Right lobe of liver (tissue), 6 donors: ENCODE data around the gene CST11. TPM values are rescaled to one million over a fixed set of nuclear protein-coding genes. Genes with fewer than 3 reads are reported as not detected.
"Not testable (repeated sequence)": the region's sequence is repeated elsewhere in the genome, so short reads cannot be mapped to it uniquely, and the experiment has no call there.

Source experiments
- ATAC-seq, 4 donors: fragments of 200-7000 bp; cut with Tn5 transposase; one replicate each; pipeline ENCODE4 v1.9.1; 2020; ENCODE audit warnings: mild to moderate bottlenecking in 4 of 4, moderate library complexity in 4 of 4
- DNase-seq, 3 donors: peaks; one replicate each; pipeline ENCODE4 v3.0.0-alpha.2; 2020
- H3K27ac ChIP-seq, 3 donors: fragments of 200-600 bp; one replicate each; pipeline ENCODE4 v1.8.0; 2022
- H3K27me3 ChIP-seq, 2 donors: fragments of 200-600 bp; one replicate each; pipeline ENCODE4 v1.8.0; 2022
- H3K36me3 ChIP-seq, 4 donors: fragments of 200-600 bp; sonication (generic) in 1 of 4; one replicate each; pipeline versions ENCODE4 v1.5.1 to v1.8.0; 2017 to 2022; ENCODE audit warnings: control low read depth in 1 of 4
- H3K4me1 ChIP-seq, 4 donors: fragments of 200-600 bp; sonication (generic) in 1 of 4; one replicate each; pipeline versions ENCODE4 v1.5.1 to v1.8.0; 2017 to 2022; ENCODE audit warnings: control low read depth in 1 of 4
- H3K4me3 ChIP-seq, 3 donors: fragments of 200-600 bp; one replicate each; pipeline ENCODE4 v1.8.0; 2022
- H3K9me3 ChIP-seq, 4 donors: fragments of 200-600 bp; sonication (generic) in 1 of 4; one replicate each; pipeline versions ENCODE4 v1.5.1 to v1.8.0; 2017 to 2022; ENCODE audit warnings: control low read depth in 1 of 4
- CTCF ChIP-seq, 4 donors: fragments of 200-600 bp in 3 of 4; fragments of 450-650 bp in 1 of 4; IDR thresholded peaks; one replicate each; pipeline versions ENCODE4 v1.5.1 to v1.8.0; 2016 to 2022; ENCODE audit warnings: antibody characterized with exemption in 4 of 4, mild to moderate bottlenecking in 2 of 4
- POLR2A ChIP-seq: fragments of 450-650 bp; IDR thresholded peaks from one replicate; pipeline ENCODE4 v1.6.1; 2017; ENCODE audit warnings: antibody characterized with exemption, mild to moderate bottlenecking
- WGBS: methylation state at CpG from one replicate; pipeline ENCODE4 v1.1.6; 2018; ENCODE audit warnings: low coverage, low lambda C conversion rate; ENCODE audit not compliant: insufficient coverage; ENCODE audit errors: missing lambda C conversion rate; 5-methylcytosine and 5-hydroxymethylcytosine counted together
- intact Hi-C, 2 donors: fragments of 100-400 bp; cut with DNase I; formaldehyde crosslinking; loops; one replicate each; pipeline versions ENCODE4 v1.11.2 to v1.14.1; 2022
- total RNA-seq, 6 experiments: library from RNA; depleted of rRNA in 2 of 6; stranded (reverse); fragments of >200 nt in 2 of 6; fragmentation: NEBNext Ultra II Directional in 3 of 6; extraction: Animal tissue kit (Norgen Biotek cat#: 25700) in 3 of 6; gene quantifications; one replicate each; pipeline versions ENCODE4 v1.1.0 to v1.2.4, GENCODE V29; 2016 to 2023
- donor health status: DM: no; HTN: yes; CAD: no.
- donor health status: DM: no; HTN: no; CAD: no.
- donor health status: DM: no; HTN: no; CAD: no.
- donor health status: DM: no; HTN: yes; CAD: no.
- donor health status: DM: no; HTN: yes; CAD: no.

Gene CST11
- total RNA-seq, 6 experiments from 2014 or later = not detected

DNA sequence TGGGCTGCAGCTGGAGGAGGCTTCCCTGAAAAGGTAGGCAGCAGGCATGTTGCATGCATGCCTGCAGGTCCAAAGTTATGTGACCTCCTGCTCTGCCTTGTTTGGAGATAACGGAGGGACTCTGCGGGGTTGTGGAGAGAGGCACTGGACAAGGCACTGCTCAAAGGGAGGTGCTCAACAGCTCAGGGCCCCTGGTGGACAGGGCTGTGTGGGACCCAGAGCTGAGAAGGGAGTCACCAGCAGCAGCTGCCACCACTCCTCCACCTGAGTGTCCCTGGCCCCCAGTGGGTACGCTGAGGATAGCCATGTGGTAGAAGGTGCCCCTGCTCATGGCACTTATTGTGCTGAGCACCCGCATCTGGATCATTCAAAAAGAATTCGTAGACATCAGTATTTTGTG is 22.7 kb upstream of the CST11 start:
- Histone ChIP-seq H3K4me1 (no peaks in the 10 kb centered on the region), H3K4me3 (no peak overlapping the region), H3K27me3 (no peaks in the 10 kb centered on the region), H3K36me3 (no peaks in the 10 kb centered on the region), H3K27ac (no peak overlapping the region), H3K9me3 (no peaks in the 10 kb centered on the region)
- intact Hi-C loops = no loop called here
- no peak for DNase-seq
- peak in 1 of 4 donors; percentile 26 for ATAC-seq
- WGBS = 29% methylated on average over 1 of the region's 5 CpGs
- no peak for TF ChIP-seq POLR2A
- TF ChIP-seq CTCF (IDR thresholded peaks at IDR 0.05) = no peak

DNA sequence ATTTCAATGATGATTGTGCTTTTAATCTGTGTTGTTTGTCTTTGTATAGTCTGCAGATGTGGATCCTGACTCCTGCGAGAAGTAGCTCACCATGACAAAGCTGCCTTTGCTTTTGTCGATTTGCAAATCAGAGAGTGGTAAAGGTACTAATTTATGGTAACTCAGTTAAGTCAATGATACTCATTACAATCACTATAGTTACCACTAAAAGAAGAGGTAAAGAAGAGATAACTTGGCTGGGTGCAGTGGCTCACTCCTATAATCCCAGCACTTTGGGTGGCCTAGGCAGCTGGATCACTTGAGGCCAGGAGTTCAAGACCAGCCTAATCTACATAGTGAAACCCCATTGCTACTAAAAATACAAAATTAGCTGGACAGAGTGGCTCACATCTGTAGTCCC is 20.6 kb upstream of the CST11 start:
- H3K27ac ChIP-seq, H3K36me3 ChIP-seq, H3K4me1 ChIP-seq, H3K4me3 ChIP-seq, DNase-seq, H3K27me3 ChIP-seq, H3K9me3 ChIP-seq, intact Hi-C loops, ATAC-seq: not testable (repeated sequence)
- WGBS = 5% methylated on average over 2 of the region's 2 CpGs

DNA sequence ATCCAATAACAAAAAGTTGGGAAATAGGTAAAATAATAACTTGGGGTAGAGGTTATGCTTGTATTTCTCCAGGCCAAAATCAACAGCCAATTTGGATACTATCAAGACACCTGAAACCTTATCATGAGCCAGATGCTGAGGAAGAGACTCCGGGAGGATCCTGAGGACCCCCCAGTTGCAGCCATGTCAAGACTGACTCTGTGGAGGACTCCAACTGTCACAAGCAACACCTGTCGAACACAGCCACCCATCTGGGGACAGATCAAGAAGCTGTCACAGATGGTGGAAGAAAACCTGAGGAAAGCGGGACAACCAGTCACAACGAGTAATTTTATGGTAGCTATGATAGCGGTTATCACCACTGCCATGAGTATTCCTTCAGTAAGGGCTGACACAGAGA is 19.6 kb upstream of the CST11 start:
- intact Hi-C loops, H3K27ac ChIP-seq, ATAC-seq, H3K4me1 ChIP-seq, H3K36me3 ChIP-seq, H3K27me3 ChIP-seq, DNase-seq, H3K9me3 ChIP-seq, H3K4me3 ChIP-seq: not testable (repeated sequence)
- WGBS = 53% methylated on average over 3 of the region's 5 CpGs

DNA sequence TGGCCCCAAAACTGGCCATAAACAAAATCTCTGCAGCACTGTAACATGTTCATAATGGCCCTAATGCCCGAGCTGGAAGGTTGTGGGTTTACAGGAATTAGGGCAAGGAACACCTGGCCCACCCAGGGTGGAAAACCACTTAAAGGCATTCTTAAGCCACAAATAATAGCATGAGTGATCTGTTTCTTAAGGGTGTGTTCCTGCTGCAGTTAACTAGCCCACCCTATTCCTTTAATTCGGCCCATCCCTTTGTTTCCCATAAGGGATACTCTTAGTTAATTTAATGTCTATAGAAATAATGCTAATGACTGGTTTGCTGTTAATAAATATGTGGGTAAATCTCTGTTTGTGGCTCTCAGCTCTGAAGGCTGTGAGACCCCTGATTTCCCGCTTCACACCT is 14.3 kb upstream of the CST11 start:
- H3K27me3 ChIP-seq, H3K4me1 ChIP-seq, H3K9me3 ChIP-seq, intact Hi-C loops, H3K36me3 ChIP-seq, H3K27ac ChIP-seq, ATAC-seq, H3K4me3 ChIP-seq, DNase-seq: not testable (repeated sequence)
- WGBS = 52% methylated on average over 3 of the region's 3 CpGs

- intact Hi-C loops = no loop called here
- no peak overlapping the region for H3K4me3 ChIP-seq
- WGBS = 0% methylated on average over 1 of the region's 1 CpG
- TF ChIP-seq CTCF (IDR thresholded peaks at IDR 0.05) = no peak
- TF ChIP-seq POLR2A = no peak
- H3K27ac ChIP-seq = no peak overlapping the region
- H3K27me3 ChIP-seq = no peaks in the 10 kb centered on the region
- peaks cover 0 to under 1% (median 0%) of the 10 kb centered on the region in 4 donors for H3K9me3 ChIP-seq
- DNase-seq = no peak
- H3K36me3 ChIP-seq = no peaks in the 10 kb centered on the region
- no peak for ATAC-seq
- H3K4me1 ChIP-seq = no peaks in the 10 kb centered on the region
Measured at GRCh38 chr20:23461180-23461579, 8.5 kb upstream of the CST11 start.

DNA sequence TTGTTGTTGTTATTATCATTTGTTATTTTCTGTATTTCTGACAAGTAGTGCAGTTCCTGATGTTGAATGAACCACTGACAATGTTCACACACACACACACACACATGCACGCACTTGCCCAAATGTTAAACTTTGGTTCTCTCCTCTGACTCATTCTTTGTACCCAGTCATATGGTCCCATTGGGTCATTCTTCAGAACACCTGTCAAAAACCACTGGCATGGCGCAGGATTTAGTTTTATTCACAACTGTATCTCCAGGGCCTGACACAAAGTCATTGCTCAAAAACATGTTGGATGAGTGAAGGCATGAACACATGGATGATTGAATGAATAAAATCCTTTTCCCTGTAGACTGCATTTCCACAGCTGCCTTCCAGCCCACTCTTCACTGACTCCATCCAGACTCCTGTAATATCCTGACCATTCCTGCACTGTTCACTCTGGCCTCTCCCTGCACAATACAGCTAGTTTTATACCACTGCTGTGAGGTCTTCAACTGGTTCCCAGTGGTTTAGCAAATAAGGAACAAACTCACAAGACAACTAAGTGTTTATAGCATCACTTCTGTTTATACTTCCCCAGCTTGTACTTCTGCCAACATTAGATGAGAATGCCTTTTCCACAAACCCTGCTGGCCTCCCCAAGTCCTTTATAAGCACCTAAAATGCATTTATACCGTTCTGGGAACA is 6.9 kb upstream of the CST11 start:
- Histone ChIP-seq H3K27ac (no peak overlapping the region), H3K27me3 (no peaks in the 10 kb centered on the region), H3K9me3 (no peaks in the 10 kb centered on the region), H3K36me3 (no peaks in the 10 kb centered on the region), H3K4me1 (no peaks in the 10 kb centered on the region), H3K4me3 (no peak overlapping the region)
- DNase-seq = no peak
- WGBS = 52% methylated on average over 3 of the region's 3 CpGs
- TF ChIP-seq CTCF (IDR thresholded peaks at IDR 0.05) (no peak), POLR2A (no peak)
- peak in 1 of 4 donors; percentile 22 for ATAC-seq
- intact Hi-C loops = no loop called here
